IMR-90 (cell line): Measurements from ENCODE around the gene JAKMIP1.

Source experiments
- CEBPB ChIP-seq: IDR thresholded peaks from 2 replicates; pipeline ENCODE4 v1.6.1; 2012; ENCODE audit warnings: low read depth, low read length, improper control_type of control experiment
- CTCF ChIP-seq: conservative IDR thresholded peaks from 2 replicates; pipeline ENCODE4 v1.5.1; 2012; ENCODE audit warnings: mild to moderate bottlenecking, low read depth, low read length, improper control_type of control experiment
- ELK1 ChIP-seq: fragments of 150-350 bp; IDR thresholded peaks from 2 replicates; pipeline ENCODE4 v1.6.1; 2016; ENCODE audit warnings: low read depth, mild to moderate bottlenecking, low read length, moderate library complexity, borderline replicate concordance
- MXI1 ChIP-seq: IDR thresholded peaks from 2 replicates; pipeline ENCODE4 v1.6.1; 2012; ENCODE audit warnings: low read depth, mild to moderate bottlenecking, low read length, moderate library complexity, borderline replicate concordance
- POLR2A ChIP-seq: IDR thresholded peaks from 2 replicates; pipeline ENCODE4 v1.6.1; 2012; ENCODE audit warnings: mild to moderate bottlenecking, low read depth, low read length
- RAD21 ChIP-seq: IDR thresholded peaks from 2 replicates; pipeline ENCODE4 v1.6.1; 2012; ENCODE audit warnings: low read length, improper control_type of control experiment
- RCOR1 ChIP-seq: IDR thresholded peaks from 2 replicates; pipeline ENCODE4 v1.6.1; 2012; ENCODE audit warnings: mild to moderate bottlenecking, low read length, improper control_type of control experiment; ENCODE audit not compliant: insufficient replicate concordance
- RFX5 ChIP-seq: IDR thresholded peaks from 2 replicates; pipeline ENCODE4 v1.8.0; 2012; ENCODE audit warnings: low read depth, mild to moderate bottlenecking, low read length, moderate library complexity
- SMC3 ChIP-seq: fragments of 150-350 bp; IDR thresholded peaks from 2 replicates; pipeline ENCODE4 v1.6.1; 2016; ENCODE audit warnings: low read depth, mild to moderate bottlenecking, antibody characterized with exemption, low read length, moderate library complexity
- USF2 ChIP-seq: fragments of 150-350 bp; IDR thresholded peaks from 2 replicates; pipeline ENCODE4 v1.6.1; 2017; ENCODE audit warnings: mild to moderate bottlenecking, antibody characterized with exemption, low read length, low read depth

DNA sequence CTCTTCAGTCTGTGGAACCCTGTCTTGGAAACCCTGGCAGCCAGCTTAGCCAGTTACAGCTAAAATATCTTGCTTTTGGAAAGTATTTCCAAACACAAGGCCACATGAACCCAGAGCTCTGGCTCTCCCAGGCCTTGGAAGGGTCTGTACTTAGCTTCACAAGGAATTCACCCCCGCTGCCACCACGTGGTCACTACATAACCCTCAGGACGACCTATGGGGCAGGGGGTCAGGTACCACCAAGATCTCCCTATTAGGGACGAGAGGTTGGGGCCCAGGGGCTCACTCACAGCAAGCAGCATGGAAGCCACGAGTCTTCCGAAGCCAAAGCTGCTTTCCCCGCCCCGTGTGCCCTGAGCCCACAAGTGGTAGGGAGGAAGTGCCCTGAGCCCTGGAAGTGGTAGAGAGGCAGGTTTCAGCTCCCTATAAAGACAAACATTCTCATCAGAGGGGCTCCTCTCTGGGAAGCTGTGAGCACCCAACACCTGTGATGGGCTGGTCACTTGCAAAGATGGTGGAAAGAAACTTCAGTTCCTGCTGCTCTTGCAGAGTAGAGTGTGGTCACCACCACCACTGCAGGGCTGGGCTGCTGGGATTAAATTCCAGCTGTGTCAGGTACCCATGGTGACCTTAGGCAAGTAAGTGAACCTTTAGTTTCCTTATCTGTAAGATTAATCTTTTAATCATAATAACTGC is 4.7 kb upstream of the JAKMIP1 start:
- TF ChIP-seq CTCF (no peak), RCOR1 (no peak), POLR2A (no peak), MXI1 (no peak), CEBPB (no peak), RAD21 (no peak), RFX5 (no peak), SMC3 (no peak), USF2 (no peak), ELK1 (no peak)
